ENCODE results near the gene CTDSPL2.
A peak's percentile ranks its signal among the peaks of the same experiment; 100 is the strongest.

CTDSPL2 gene

DNA sequence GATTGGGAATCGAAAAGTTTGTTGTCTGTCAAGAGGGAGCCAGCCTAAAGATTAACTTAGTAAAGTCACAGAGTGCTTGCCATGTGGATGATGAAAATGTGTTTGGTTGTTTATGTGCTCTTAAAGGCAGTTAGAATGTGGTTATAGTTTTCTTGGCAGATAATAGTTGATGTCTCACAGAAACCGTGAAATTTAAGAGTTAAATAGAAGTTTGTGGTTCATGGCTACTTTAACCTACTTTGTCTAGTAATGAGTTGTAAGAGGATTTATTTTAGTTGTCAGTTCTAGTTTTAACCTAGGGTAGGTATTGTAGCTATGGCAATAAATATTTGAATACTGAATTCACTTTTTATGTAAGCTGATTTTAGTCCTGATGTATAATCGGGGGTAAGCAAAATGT lies 73.1 kb downstream of the CTDSPL2 start:
- H3K36me3 ChIP-seq (ENCODE audit: control insufficient read depth, insufficient read depth, low read length): no peaks in the 10 kb centered on the region
- H3K79me2 ChIP-seq: no peaks in the 10 kb centered on the region
- H3K4me1 ChIP-seq: no peaks in the 10 kb centered on the region
- H3K27ac ChIP-seq: no peak overlapping the region
- no peak overlapping the region for H2AFZ ChIP-seq
- TF ChIP-seq, protein P1, sequence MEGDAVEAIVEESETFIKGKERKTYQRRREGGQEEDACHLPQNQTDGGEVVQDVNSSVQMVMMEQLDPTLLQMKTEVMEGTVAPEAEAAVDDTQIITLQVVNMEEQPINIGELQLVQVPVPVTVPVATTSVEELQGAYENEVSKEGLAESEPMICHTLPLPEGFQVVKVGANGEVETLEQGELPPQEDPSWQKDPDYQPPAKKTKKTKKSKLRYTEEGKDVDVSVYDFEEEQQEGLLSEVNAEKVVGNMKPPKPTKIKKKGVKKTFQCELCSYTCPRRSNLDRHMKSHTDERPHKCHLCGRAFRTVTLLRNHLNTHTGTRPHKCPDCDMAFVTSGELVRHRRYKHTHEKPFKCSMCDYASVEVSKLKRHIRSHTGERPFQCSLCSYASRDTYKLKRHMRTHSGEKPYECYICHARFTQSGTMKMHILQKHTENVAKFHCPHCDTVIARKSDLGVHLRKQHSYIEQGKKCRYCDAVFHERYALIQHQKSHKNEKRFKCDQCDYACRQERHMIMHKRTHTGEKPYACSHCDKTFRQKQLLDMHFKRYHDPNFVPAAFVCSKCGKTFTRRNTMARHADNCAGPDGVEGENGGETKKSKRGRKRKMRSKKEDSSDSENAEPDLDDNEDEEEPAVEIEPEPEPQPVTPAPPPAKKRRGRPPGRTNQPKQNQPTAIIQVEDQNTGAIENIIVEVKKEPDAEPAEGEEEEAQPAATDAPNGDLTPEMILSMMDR (IDR thresholded peaks at IDR 0.05): no peak
- H3K27me3 ChIP-seq (ENCODE audit: control insufficient read depth, insufficient read depth, low read length): no peaks in the 10 kb centered on the region
- no peak overlapping the region for H3K4me2 ChIP-seq (ENCODE audit: low read length)
- no peaks in the 10 kb centered on the region for H3K9me3 ChIP-seq (ENCODE audit: control insufficient read depth, low read length)
- no peak overlapping the region for H3K9ac ChIP-seq
- no peak overlapping the region for H3K4me3 ChIP-seq (ENCODE audit: low read depth, low read length)

- Histone ChIP-seq H2AFZ (no peak overlapping the region), H3K9ac (no peak overlapping the region)
- TF ChIP-seq, protein P1 (IDR thresholded peaks at IDR 0.05): peak; percentile 25
Observed at GRCh38 chr15:44501768-44502366, 74.4 kb downstream of the CTDSPL2 start.

GRCh38 chr15:44516436-44516835 lies 89.0 kb downstream of the CTDSPL2 start:
- Histone ChIP-seq H2AFZ (no peak overlapping the region), H3K4me2 (ENCODE audit: low read length) (no peak overlapping the region), H3K27ac (no peak overlapping the region), H3K9me3 (ENCODE audit: control insufficient read depth, low read length) (no peaks in the 10 kb centered on the region), H3K4me1 (no peaks in the 10 kb centered on the region), H3K9ac (no peak overlapping the region), H3K79me2 (no peaks in the 10 kb centered on the region), H3K36me3 (ENCODE audit: control insufficient read depth, insufficient read depth, low read length) (no peaks in the 10 kb centered on the region), H3K27me3 (ENCODE audit: control insufficient read depth, insufficient read depth, low read length) (no peaks in the 10 kb centered on the region), H3K4me3 (ENCODE audit: low read depth, low read length) (no peak overlapping the region)
- TF ChIP-seq, protein P1 (IDR thresholded peaks at IDR 0.05): no peak

More at GRCh38 chr15:44501768-44502366, 74.4 kb downstream of the CTDSPL2 start:
- Histone ChIP-seq H3K27me3 (ENCODE audit: control insufficient read depth, insufficient read depth, low read length) (no peaks in the 10 kb centered on the region), H3K4me3 (ENCODE audit: low read depth, low read length) (no peak overlapping the region), H3K4me2 (ENCODE audit: low read length) (no peak overlapping the region), H3K79me2 (no peaks in the 10 kb centered on the region), H3K4me1 (no peaks in the 10 kb centered on the region), H3K9me3 (ENCODE audit: control insufficient read depth, low read length) (no peaks in the 10 kb centered on the region), H3K36me3 (ENCODE audit: control insufficient read depth, insufficient read depth, low read length) (no peaks in the 10 kb centered on the region), H3K27ac (no peak overlapping the region)

DNA sequence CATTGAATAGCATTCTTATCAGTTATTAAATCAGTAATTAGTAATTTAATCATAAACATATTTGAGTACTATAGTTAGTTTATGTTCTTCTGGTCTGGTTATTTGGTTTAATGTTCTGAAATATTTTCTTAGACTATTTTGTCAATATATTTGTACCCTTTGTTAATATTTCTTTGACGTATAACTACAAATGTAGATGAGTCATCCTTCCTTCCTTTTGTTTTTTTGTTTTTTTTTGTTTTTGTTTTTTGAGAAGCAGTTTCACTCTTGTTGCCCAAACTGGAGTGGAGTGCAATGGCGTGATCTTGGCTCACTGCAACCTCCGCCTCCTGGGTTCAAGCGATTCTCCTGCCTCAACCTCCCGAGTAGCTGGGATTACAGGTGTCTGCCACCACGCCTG lies 92.1 kb downstream of the CTDSPL2 start:
- H3K9me3 ChIP-seq (ENCODE audit: control insufficient read depth, low read length): no peaks in the 10 kb centered on the region
- no peak overlapping the region for H3K4me3 ChIP-seq (ENCODE audit: low read depth, low read length)
- no peaks in the 10 kb centered on the region for H3K36me3 ChIP-seq (ENCODE audit: control insufficient read depth, insufficient read depth, low read length)
- H3K79me2 ChIP-seq: no peaks in the 10 kb centered on the region
- TF ChIP-seq, protein P1 (IDR thresholded peaks at IDR 0.05): no peak
- H3K4me2 ChIP-seq (ENCODE audit: low read length): no peak overlapping the region
- no peak overlapping the region for H3K27ac ChIP-seq
- H3K9ac ChIP-seq: no peak overlapping the region
- no peaks in the 10 kb centered on the region for H3K27me3 ChIP-seq (ENCODE audit: control insufficient read depth, insufficient read depth, low read length)
- H2AFZ ChIP-seq: no peak overlapping the region
- no peaks in the 10 kb centered on the region for H3K4me1 ChIP-seq

- no peaks in the 10 kb centered on the region for H3K36me3 ChIP-seq (ENCODE audit: control insufficient read depth, insufficient read depth, low read length)
Observed at GRCh38 chr15:44525018-44525417, 97.6 kb downstream of the CTDSPL2 start.

More at GRCh38 chr15:44525018-44525417, 97.6 kb downstream of the CTDSPL2 start:
- no peaks in the 10 kb centered on the region for H3K79me2 ChIP-seq
- TF ChIP-seq, protein P1 (IDR thresholded peaks at IDR 0.05): no peak
- H3K4me1 ChIP-seq: no peaks in the 10 kb centered on the region
- no peak overlapping the region for H3K4me2 ChIP-seq (ENCODE audit: low read length)
- no peak overlapping the region for H2AFZ ChIP-seq
- H3K9me3 ChIP-seq (ENCODE audit: control insufficient read depth, low read length): no peaks in the 10 kb centered on the region
- no peak overlapping the region for H3K4me3 ChIP-seq (ENCODE audit: low read depth, low read length)
- no peak overlapping the region for H3K27ac ChIP-seq
- H3K9ac ChIP-seq: no peak overlapping the region
- H3K27me3 ChIP-seq (ENCODE audit: control insufficient read depth, insufficient read depth, low read length): no peaks in the 10 kb centered on the region
